Colonic mucosa (tissue), 4 donors: ENCODE data around the gene CENPVL3. TPM values are rescaled to one million over a fixed set of nuclear protein-coding genes. Genes with fewer than 3 reads are reported as not detected.

Experiments used
- DNase-seq: peaks from one replicate; pipeline ENCODE4 v3.0.0-alpha.2; 2020
- H3K27ac ChIP-seq: fragments of 200-600 bp; one replicate; pipeline ENCODE4 v1.8.0; 2021
- H3K27me3 ChIP-seq: fragments of 200-600 bp; one replicate; pipeline ENCODE4 v1.8.0; 2021
- H3K36me3 ChIP-seq: fragments of 200-600 bp; one replicate; pipeline ENCODE4 v1.8.0; 2021
- H3K4me1 ChIP-seq: fragments of 200-600 bp; one replicate; pipeline ENCODE4 v1.8.0; 2021; ENCODE audit warnings: mild to moderate bottlenecking
- H3K4me3 ChIP-seq: fragments of 200-600 bp; one replicate; pipeline ENCODE4 v1.8.0; 2021
- H3K9ac ChIP-seq, 2 donors: one replicate each; pipeline ENCODE4 v1.7.0; 2013; ENCODE audit warnings: control low read depth in 2 of 2, low read depth in 2 of 2, low read length in 2 of 2
- H3K9me3 ChIP-seq: fragments of 200-600 bp; one replicate; pipeline ENCODE4 v1.8.0; 2021
- CTCF ChIP-seq: fragments of 200-600 bp; IDR thresholded peaks from one replicate; pipeline ENCODE4 v1.8.0; 2022; ENCODE audit warnings: antibody characterized with exemption, mild to moderate bottlenecking
- intact Hi-C: fragments of 100-400 bp; cut with DNase I; formaldehyde crosslinking; loops from one replicate; pipeline ENCODE4 v1.14.1; 2022
- total RNA-seq, 2 donors: library from RNA; stranded (reverse); fragmentation: NEBNext Ultra II Directional in 1 of 2; extraction: Animal tissue kit (Norgen Biotek cat#: 25700) in 1 of 2; gene quantifications; one replicate each; pipeline ENCODE4 v1.2.1, GENCODE V29; 2021
- donor health status: healthy.
- donor health status: DM: no; HTN: no; CAD: no.
- donor health status: DM: no; HTN: no; CAD: no.

CENPVL3 gene
- total RNA-seq, 2 donors from 2014 or later, result not detected

GRCh38 chrX:51608766-51609165 is 9.9 kb downstream of the CENPVL3 start:
- intact Hi-C loops, result no loop called here

GRCh38 chrX:51608126-51608525 is 10.6 kb downstream of the CENPVL3 start:
- no peak for DNase-seq
- H3K27me3 ChIP-seq, result no peaks in the 10 kb centered on the region
- H3K4me1 ChIP-seq, result no peaks in the 10 kb centered on the region
- H3K9ac ChIP-seq, result no peak overlapping the region
- TF ChIP-seq CTCF, result no peak
- no peaks in the 10 kb centered on the region for H3K36me3 ChIP-seq
- intact Hi-C loops, result no loop called here
- H3K4me3 ChIP-seq, result no peak overlapping the region
- no peaks in the 10 kb centered on the region for H3K9me3 ChIP-seq
- H3K27ac ChIP-seq, result no peak overlapping the region

More at GRCh38 chrX:51608766-51609165, 9.9 kb downstream of the CENPVL3 start:
- H3K9ac ChIP-seq, result no peak overlapping the region
- TF ChIP-seq CTCF, result no peak
- H3K9me3 ChIP-seq, result no peaks in the 10 kb centered on the region
- no peak overlapping the region for H3K4me3 ChIP-seq
- no peaks in the 10 kb centered on the region for H3K4me1 ChIP-seq
- H3K27ac ChIP-seq, result no peak overlapping the region
- no peaks in the 10 kb centered on the region for H3K36me3 ChIP-seq
- no peaks in the 10 kb centered on the region for H3K27me3 ChIP-seq
- no peak for DNase-seq

- Histone ChIP-seq H3K27me3 (no peaks in the 10 kb centered on the region), H3K9me3 (no peaks in the 10 kb centered on the region), H3K9ac (no peak overlapping the region), H3K36me3 (no peaks in the 10 kb centered on the region), H3K27ac (no peak overlapping the region), H3K4me1 (no peaks in the 10 kb centered on the region), H3K4me3 (no peak overlapping the region)
- TF ChIP-seq CTCF, result no peak
- intact Hi-C loops, result no loop called here
- DNase-seq, result no peak
These were observed 12.3 kb downstream of the CENPVL3 start for GRCh38 chrX:51606446-51606845.

GRCh38 chrX:51598899-51599298 is 19.8 kb downstream of the CENPVL3 start:
- intact Hi-C loops, result no loop called here
- no peak for DNase-seq
- no peaks in the 10 kb centered on the region for H3K36me3 ChIP-seq

GRCh38 chrX:51571874-51572273 is 46.8 kb downstream of the CENPVL3 start:
- no peak for TF ChIP-seq CTCF
- no peak for DNase-seq
- intact Hi-C loops, result no loop called here
- Histone ChIP-seq H3K9me3 (no peaks in the 10 kb centered on the region), H3K27me3 (no peaks in the 10 kb centered on the region), H3K27ac (no peak overlapping the region), H3K4me1 (no peaks in the 10 kb centered on the region), H3K4me3 (no peak overlapping the region), H3K36me3 (no peaks in the 10 kb centered on the region), H3K9ac (no peak overlapping the region)

More at GRCh38 chrX:51598899-51599298, 19.8 kb downstream of the CENPVL3 start:
- H3K4me1 ChIP-seq, result no peaks in the 10 kb centered on the region
- no peak for TF ChIP-seq CTCF
- H3K9ac ChIP-seq, result no peak overlapping the region
- no peaks in the 10 kb centered on the region for H3K27me3 ChIP-seq
- H3K9me3 ChIP-seq, result no peaks in the 10 kb centered on the region
- no peak overlapping the region for H3K27ac ChIP-seq
- H3K4me3 ChIP-seq, result no peak overlapping the region

- no peak for DNase-seq
- Histone ChIP-seq H3K9me3 (no peaks in the 10 kb centered on the region), H3K4me3 (no peak overlapping the region), H3K9ac (no peak overlapping the region), H3K27me3 (no peaks in the 10 kb centered on the region), H3K36me3 (no peaks in the 10 kb centered on the region), H3K27ac (no peak overlapping the region), H3K4me1 (no peaks in the 10 kb centered on the region)
- intact Hi-C loops, result no loop called here
- TF ChIP-seq CTCF, result no peak
These were observed 49.2 kb downstream of the CENPVL3 start for GRCh38 chrX:51569561-51569960.
